ENCODE measurements around the gene LHFPL6.

DNA sequence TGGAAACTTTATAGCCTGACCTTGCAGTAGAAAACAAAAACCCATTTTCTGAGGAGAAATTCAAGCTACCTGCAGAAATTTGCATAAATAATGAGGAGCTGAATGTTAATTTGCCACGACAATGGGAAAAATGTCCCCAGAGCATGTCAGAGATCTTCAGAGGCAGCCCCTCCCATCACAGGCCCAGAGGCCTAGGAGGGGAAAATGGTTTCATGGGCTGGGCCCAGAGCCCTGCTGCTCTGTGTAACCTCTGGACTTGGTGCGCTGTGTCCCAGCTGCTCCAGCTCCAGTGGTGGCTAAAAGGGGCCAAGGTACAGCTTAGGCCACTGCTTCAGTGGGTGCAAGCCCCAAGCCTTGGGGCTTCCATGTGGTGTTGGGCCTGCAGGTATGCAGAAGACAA lies 306.8 kb downstream of the LHFPL6 start:
- no peak for TF ChIP-seq CTCF (IDR thresholded peaks at IDR 0.05)
- TF ChIP-seq EZH2phosphoT487 (IDR thresholded peaks at IDR 0.05): no peak
